Osteoblast (primary cell): Measurements from ENCODE around the gene MARCHF10. TPM values are rescaled to one million over a fixed set of nuclear protein-coding genes. Genes with fewer than 3 reads are reported as not detected.

Experiments used
- DNase-seq: peaks from one replicate; pipeline ENCODE4 v3.0.0; 2011; ENCODE audit warnings: low spot score, mixed read lengths; ENCODE audit not compliant: insufficient read length; ENCODE audit errors: missing footprints
- H2AFZ ChIP-seq: 2 replicates; pipeline ENCODE4 v1.6.0; 2011; ENCODE audit warnings: mild to moderate bottlenecking, low read length
- H3K27ac ChIP-seq: 2 replicates; pipeline ENCODE4 v1.5.1; 2011; ENCODE audit warnings: mild to moderate bottlenecking, low read depth, low read length, moderate library complexity
- H3K27me3 ChIP-seq: 2 replicates; pipeline ENCODE4 v1.6.0; 2012; ENCODE audit warnings: mild to moderate bottlenecking, control low read depth, inconsistent platforms, low read length, moderate library complexity; ENCODE audit not compliant: insufficient read depth
- H3K36me3 ChIP-seq: 2 replicates; pipeline ENCODE4 v1.5.1; 2011; ENCODE audit warnings: mild to moderate bottlenecking, low read length, control low read depth, moderate library complexity; ENCODE audit not compliant: insufficient read depth
- H3K4me1 ChIP-seq: 2 replicates; pipeline ENCODE4 v1.5.1; 2011; ENCODE audit warnings: mild to moderate bottlenecking, low read length, control low read depth, moderate library complexity; ENCODE audit not compliant: insufficient read depth
- H3K4me2 ChIP-seq: 2 replicates; pipeline ENCODE4 v1.6.0; 2011; ENCODE audit warnings: mild to moderate bottlenecking, low read length; ENCODE audit not compliant: insufficient read depth
- H3K4me3 ChIP-seq: fragments of 200-600 bp; sonication (generic); 3 replicates; pipeline ENCODE4 v1.5.1; 2012; ENCODE audit warnings: mild to moderate bottlenecking, low read length, inconsistent platforms; ENCODE audit not compliant: insufficient read depth
- H3K79me2 ChIP-seq: 2 replicates; pipeline ENCODE4 v1.6.0; 2012; ENCODE audit warnings: mild to moderate bottlenecking, low read length, control low read depth, inconsistent platforms; ENCODE audit not compliant: insufficient read depth
- H3K9me3 ChIP-seq: 2 replicates; pipeline ENCODE4 v1.5.1; 2011; ENCODE audit warnings: low read depth, low read length, control low read depth
- H4K20me1 ChIP-seq: 2 replicates; pipeline ENCODE4 v1.6.0; 2012; ENCODE audit warnings: mild to moderate bottlenecking, low read length, control low read depth; ENCODE audit not compliant: insufficient read depth
- total RNA-seq: library from RNA; depleted of rRNA; stranded (reverse); fragments of >200 nt; gene quantifications from 2 replicates; pipeline ENCODE4 v1.2.3, GENCODE V29; 2012
- TF ChIP-seq, protein P1 (sequence below): IDR thresholded peaks from 2 replicates; pipeline ENCODE4 v1.5.1; 2011; ENCODE audit warnings: mild to moderate bottlenecking, low read depth, low read length, moderate library complexity; ENCODE audit errors: extremely low read depth

Gene MARCHF10
- total RNA-seq, 1 donor, result under 0.01 TPM

DNA sequence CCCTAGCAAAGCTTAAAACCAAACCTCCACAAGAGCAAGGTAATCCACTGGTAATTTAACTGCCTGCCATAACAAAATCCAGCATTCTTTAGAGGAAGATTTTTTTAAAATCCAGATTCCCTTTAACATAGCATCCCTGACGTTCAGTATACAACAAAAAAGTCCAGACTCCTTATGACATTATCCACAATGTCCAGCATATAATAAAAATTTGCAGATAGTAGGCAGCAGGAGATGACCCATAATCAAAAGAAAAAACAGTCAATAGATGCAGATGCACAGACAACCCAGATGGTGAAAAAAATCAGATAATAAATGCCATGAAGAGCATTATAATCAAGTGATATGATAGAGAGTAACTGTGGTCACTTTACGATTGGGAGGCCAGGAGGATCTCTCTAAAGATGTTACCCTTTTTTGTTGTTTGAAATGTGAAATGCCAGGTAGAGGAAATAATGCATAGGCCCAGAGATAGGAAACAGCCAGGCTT, 147.4 kb downstream of the MARCHF10 start:
- Histone ChIP-seq H3K9me3 (peaks cover 4% of the 10 kb centered on the region), H4K20me1 (peaks cover 61% of the 10 kb centered on the region), H3K4me3 (no peak overlapping the region), H3K4me1 (peaks cover 4% of the 10 kb centered on the region), H3K79me2 (peaks cover 89% of the 10 kb centered on the region), H3K27me3 (no peaks in the 10 kb centered on the region), H3K4me2 (no peak overlapping the region), H2AFZ (no peak overlapping the region), H3K27ac (no peak overlapping the region), H3K36me3 (peaks cover 30% of the 10 kb centered on the region)
- TF ChIP-seq, protein P1, sequence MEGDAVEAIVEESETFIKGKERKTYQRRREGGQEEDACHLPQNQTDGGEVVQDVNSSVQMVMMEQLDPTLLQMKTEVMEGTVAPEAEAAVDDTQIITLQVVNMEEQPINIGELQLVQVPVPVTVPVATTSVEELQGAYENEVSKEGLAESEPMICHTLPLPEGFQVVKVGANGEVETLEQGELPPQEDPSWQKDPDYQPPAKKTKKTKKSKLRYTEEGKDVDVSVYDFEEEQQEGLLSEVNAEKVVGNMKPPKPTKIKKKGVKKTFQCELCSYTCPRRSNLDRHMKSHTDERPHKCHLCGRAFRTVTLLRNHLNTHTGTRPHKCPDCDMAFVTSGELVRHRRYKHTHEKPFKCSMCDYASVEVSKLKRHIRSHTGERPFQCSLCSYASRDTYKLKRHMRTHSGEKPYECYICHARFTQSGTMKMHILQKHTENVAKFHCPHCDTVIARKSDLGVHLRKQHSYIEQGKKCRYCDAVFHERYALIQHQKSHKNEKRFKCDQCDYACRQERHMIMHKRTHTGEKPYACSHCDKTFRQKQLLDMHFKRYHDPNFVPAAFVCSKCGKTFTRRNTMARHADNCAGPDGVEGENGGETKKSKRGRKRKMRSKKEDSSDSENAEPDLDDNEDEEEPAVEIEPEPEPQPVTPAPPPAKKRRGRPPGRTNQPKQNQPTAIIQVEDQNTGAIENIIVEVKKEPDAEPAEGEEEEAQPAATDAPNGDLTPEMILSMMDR, result no peak
- no peak for DNase-seq

DNA sequence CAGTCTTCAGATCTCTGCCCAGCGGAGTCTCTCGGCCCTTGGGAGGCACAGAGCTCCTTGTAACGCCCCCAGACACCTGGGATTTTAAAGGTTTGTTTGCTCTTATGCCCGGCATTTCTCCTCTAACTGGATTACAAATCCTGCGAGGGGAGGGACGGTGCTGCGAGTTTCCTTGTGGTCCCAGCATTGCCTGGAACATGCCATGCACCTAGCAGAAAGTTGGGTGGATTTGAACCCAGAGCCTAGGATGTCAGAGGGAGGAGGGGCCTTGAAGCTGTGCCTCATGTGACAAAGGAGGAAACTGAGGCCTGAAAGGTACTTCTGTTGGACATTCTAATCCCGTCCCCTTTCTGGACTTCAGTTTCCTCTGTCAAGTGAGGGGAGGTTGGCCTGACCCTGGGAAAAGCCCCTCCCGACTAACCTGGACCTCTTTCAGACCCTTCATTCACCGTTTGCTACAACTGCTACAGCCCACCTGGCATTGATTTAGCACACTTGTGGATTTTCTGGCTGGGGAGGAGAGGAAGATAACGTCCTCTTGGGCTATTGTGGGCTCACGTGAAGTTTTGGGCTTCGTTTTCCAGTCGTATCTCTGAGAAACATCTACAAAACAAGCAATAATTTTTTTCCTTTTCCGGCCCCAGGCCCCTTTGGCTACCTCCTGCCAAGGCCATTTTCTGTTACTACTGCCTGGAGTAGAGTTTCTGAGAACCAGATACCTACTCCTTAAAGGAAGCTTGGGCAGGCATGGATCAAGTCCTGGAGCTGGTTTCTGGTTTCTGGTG, 149.8 kb downstream of the MARCHF10 start:
- H3K27ac ChIP-seq, result no peak overlapping the region
- H3K36me3 ChIP-seq, result peaks cover 28% of the 10 kb centered on the region
- no peak overlapping the region for H3K4me3 ChIP-seq
- H3K4me2 ChIP-seq, result no peak overlapping the region
- TF ChIP-seq, protein P1, result no peak
- no peaks in the 10 kb centered on the region for H3K27me3 ChIP-seq
- peaks cover 65% of the 10 kb centered on the region for H4K20me1 ChIP-seq
- peaks cover 90% of the 10 kb centered on the region for H3K79me2 ChIP-seq
- DNase-seq, result no peak
- no peak overlapping the region for H2AFZ ChIP-seq
- H3K4me1 ChIP-seq, result peaks cover 20% of the 10 kb centered on the region
- H3K9me3 ChIP-seq, result peaks cover 4% of the 10 kb centered on the region

DNA sequence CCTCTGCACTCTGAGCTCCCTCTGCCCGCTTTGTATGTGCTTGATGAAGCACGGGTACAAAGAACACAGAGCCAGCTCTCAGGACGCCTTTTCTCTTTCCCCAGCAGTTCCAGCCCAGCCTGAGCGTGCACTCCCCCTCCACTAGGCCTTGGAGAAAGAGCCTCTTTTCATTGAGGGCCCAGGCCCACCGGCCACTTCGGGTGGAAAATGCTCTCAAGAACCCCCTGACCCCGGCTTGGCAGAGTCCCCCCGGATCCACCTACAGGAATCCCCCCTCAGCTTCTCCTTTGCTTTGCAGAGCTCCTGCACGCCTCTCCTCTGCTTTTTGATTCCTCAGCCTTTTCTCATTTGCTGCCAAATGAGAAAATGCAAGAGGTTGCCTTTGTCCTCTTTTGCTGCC, 150.4 kb downstream of the MARCHF10 start:
- Histone ChIP-seq H3K4me2 (no peak overlapping the region), H3K27me3 (no peaks in the 10 kb centered on the region), H3K79me2 (peaks cover 89% of the 10 kb centered on the region), H3K36me3 (peaks cover 28% of the 10 kb centered on the region), H3K4me3 (no peak overlapping the region), H2AFZ (no peak overlapping the region), H4K20me1 (peaks cover 66% of the 10 kb centered on the region), H3K4me1 (peaks cover 26% of the 10 kb centered on the region), H3K9me3 (peaks cover 4% of the 10 kb centered on the region), H3K27ac (no peak overlapping the region)
- TF ChIP-seq, protein P1, result no peak
- no peak for DNase-seq

DNA sequence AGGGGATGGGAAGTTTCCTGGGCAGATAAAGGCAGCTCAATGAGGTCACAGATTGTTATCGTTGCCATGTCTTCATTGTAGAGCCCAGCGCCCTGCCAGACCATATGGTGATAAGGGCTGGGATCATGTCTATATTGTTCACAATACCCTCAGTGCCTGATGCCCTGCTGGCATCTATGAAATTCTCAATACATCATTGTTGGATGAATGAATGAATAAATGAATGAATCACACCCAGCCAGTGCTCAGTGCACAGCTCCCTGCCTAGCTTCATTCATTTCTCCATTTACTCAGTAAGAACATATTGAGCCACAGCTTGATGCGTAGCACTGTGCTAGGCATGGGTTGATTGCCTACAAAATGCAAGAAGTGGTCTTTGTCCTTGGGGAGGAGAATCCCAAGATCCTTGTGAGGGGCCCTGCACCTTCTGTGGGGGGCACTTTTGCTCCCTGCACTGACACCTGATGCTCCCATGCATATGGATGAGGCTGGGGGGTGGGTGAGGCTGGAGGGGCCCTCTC, 150.9 kb downstream of the MARCHF10 start:
- no peaks in the 10 kb centered on the region for H3K27me3 ChIP-seq
- DNase-seq, result no peak
- no peak overlapping the region for H3K4me2 ChIP-seq
- no peak overlapping the region for H3K4me3 ChIP-seq
- peaks cover 88% of the 10 kb centered on the region for H3K79me2 ChIP-seq
- H3K36me3 ChIP-seq, result peaks cover 28% of the 10 kb centered on the region
- H2AFZ ChIP-seq, result no peak overlapping the region
- H3K4me1 ChIP-seq, result peaks cover 27% of the 10 kb centered on the region
- H3K27ac ChIP-seq, result no peak overlapping the region
- H3K9me3 ChIP-seq, result peaks cover 4% of the 10 kb centered on the region
- H4K20me1 ChIP-seq, result peaks cover 66% of the 10 kb centered on the region
- TF ChIP-seq, protein P1, result no peak
